Activated CD8-positive, alpha-beta T cell treated with anti-CD3 and anti-CD28 coated beads for 36 hours (primary cell): ENCODE data around the gene NALF2. TPM values are rescaled to one million over a fixed set of nuclear protein-coding genes. Genes with fewer than 3 reads are reported as not detected.

Experiments used
- ATAC-seq: fragments of 200-7000 bp; cut with Tn5 transposase; one replicate; pipeline ENCODE4 v1.10.0; 2021; ENCODE audit warnings: mild to moderate bottlenecking, moderate library complexity
- CTCF ChIA-PET: fragments of 350-600 bp; sonication (Branson Sonifier 250); formaldehyde crosslinking; loops from one replicate; lab custom pipeline; 2021; ENCODE audit warnings: antibody characterized with exemption; lab: Charles Lee
- POLR2A ChIA-PET: fragments of 350-600 bp; sonication (Branson Sonifier 250); formaldehyde crosslinking; loops from one replicate; lab custom pipeline; 2021; ENCODE audit warnings: antibody characterized with exemption; lab: Charles Lee
- DNase-seq: peaks from one replicate; pipeline ENCODE4 v3.0.0-alpha.2; 2020
- H3K27ac Mint-ChIP-seq: one replicate; pipeline ENCODE4 v1.8.0; 2021; ENCODE audit warnings: mild to moderate bottlenecking, mixed read lengths
- H3K27me3 Mint-ChIP-seq: one replicate; pipeline ENCODE4 v1.8.0; 2021; ENCODE audit warnings: mixed read lengths
- H3K36me3 Mint-ChIP-seq: one replicate; pipeline ENCODE4 v1.8.0; 2021; ENCODE audit warnings: low read depth, mixed read lengths
- H3K4me1 Mint-ChIP-seq: one replicate; pipeline ENCODE4 v1.8.0; 2021; ENCODE audit warnings: low read depth, mixed read lengths
- H3K4me3 Mint-ChIP-seq: one replicate; pipeline ENCODE4 v1.8.0; 2021; ENCODE audit warnings: mild to moderate bottlenecking, moderate library complexity, mixed read lengths
- H3K9me3 Mint-ChIP-seq: one replicate; pipeline ENCODE4 v1.8.0; 2021; ENCODE audit warnings: mixed read lengths
- intact Hi-C: fragments of 100-400 bp; cut with micrococcal nuclease; formaldehyde crosslinking; loops from one replicate; pipeline ENCODE4 v1.10.0; 2022
- total RNA-seq, 2 experiments: library from RNA; stranded (reverse); gene quantifications; one replicate each; pipeline ENCODE4 v1.2.3, GENCODE V29; 2021
- TF ChIP-seq, protein P1 (sequence below): fragments of 200-600 bp; IDR thresholded peaks from one replicate; pipeline ENCODE4 v1.8.0; 2022; ENCODE audit warnings: antibody characterized with exemption, mild to moderate bottlenecking

The NALF2 gene
- total RNA-seq, 2 experiments from 2014 or later = 0.13 to 0.18 TPM

- CTCF ChIA-PET = no interaction called here
- no peaks in the 10 kb centered on the region for H3K36me3 Mint-ChIP-seq
- peak; percentile 51 for ATAC-seq
- H3K27ac Mint-ChIP-seq = no peak overlapping the region
- POLR2A ChIA-PET = no interaction called here
- no peaks in the 10 kb centered on the region for H3K9me3 Mint-ChIP-seq
- TF ChIP-seq, protein P1, sequence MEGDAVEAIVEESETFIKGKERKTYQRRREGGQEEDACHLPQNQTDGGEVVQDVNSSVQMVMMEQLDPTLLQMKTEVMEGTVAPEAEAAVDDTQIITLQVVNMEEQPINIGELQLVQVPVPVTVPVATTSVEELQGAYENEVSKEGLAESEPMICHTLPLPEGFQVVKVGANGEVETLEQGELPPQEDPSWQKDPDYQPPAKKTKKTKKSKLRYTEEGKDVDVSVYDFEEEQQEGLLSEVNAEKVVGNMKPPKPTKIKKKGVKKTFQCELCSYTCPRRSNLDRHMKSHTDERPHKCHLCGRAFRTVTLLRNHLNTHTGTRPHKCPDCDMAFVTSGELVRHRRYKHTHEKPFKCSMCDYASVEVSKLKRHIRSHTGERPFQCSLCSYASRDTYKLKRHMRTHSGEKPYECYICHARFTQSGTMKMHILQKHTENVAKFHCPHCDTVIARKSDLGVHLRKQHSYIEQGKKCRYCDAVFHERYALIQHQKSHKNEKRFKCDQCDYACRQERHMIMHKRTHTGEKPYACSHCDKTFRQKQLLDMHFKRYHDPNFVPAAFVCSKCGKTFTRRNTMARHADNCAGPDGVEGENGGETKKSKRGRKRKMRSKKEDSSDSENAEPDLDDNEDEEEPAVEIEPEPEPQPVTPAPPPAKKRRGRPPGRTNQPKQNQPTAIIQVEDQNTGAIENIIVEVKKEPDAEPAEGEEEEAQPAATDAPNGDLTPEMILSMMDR = no peak
- peaks cover 16% of the 10 kb centered on the region for H3K27me3 Mint-ChIP-seq
- intact Hi-C loops = loop anchor here (5.0 kb wide), 1 partner anchor 493 kb away; no protein-coding TSS in a partner anchor
- DNase-seq = peak; percentile 1
- no peak overlapping the region for H3K4me3 Mint-ChIP-seq
- H3K4me1 Mint-ChIP-seq = peaks cover 9% of the 10 kb centered on the region
Observed at GRCh38 chrX:69539437-69539836, 35.3 kb downstream of the NALF2 start.

GRCh38 chrX:69541956-69542355 is 37.8 kb downstream of the NALF2 start:
- ChIA-PET CTCF (no interaction called here), POLR2A (no interaction called here)
- H3K36me3 Mint-ChIP-seq = no peaks in the 10 kb centered on the region
- H3K27ac Mint-ChIP-seq = no peak overlapping the region
- peaks cover 9% of the 10 kb centered on the region for H3K4me1 Mint-ChIP-seq
- H3K9me3 Mint-ChIP-seq = no peaks in the 10 kb centered on the region
- ATAC-seq (no peak), DNase-seq (no peak)
- H3K4me3 Mint-ChIP-seq = no peak overlapping the region
- TF ChIP-seq, protein P1 = no peak
- peaks cover 16% of the 10 kb centered on the region for H3K27me3 Mint-ChIP-seq
- intact Hi-C loops = no loop called here

DNA sequence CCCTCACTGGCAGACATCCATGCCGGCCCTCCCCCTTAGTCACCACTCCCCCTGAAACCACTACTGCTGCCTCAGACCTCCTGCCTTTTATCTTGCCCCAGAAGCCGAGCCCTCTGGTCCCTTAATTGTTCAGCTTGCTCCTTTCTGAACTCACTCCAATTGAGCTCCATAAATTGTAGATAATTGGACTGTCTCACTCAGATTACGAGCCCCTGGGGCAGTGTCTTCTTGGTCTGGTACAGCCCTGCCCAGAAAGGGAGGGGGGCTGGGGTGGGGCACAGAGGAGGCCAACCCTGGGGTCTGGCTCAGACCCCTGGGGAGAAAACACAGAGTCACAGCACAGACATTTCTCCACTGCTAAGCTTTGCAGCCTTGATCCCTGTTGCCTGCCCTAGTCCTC is 39.4 kb downstream of the NALF2 start:
- Mint-ChIP-seq H3K27ac (no peak overlapping the region), H3K36me3 (no peaks in the 10 kb centered on the region), H3K4me1 (peaks cover 9% of the 10 kb centered on the region), H3K4me3 (no peak overlapping the region), H3K27me3 (peaks cover 4% of the 10 kb centered on the region), H3K9me3 (no peaks in the 10 kb centered on the region)
- intact Hi-C loops = no loop called here
- no peak for DNase-seq
- ChIA-PET POLR2A (no interaction called here), CTCF (no interaction called here)
- TF ChIP-seq, protein P1 = no peak
- no peak for ATAC-seq

GRCh38 chrX:69546417-69546816 is 42.3 kb downstream of the NALF2 start:
- H3K4me3 Mint-ChIP-seq = no peak overlapping the region
- ChIA-PET POLR2A (no interaction called here), CTCF (no interaction called here)
- DNase-seq (no peak), ATAC-seq (no peak)
- H3K9me3 Mint-ChIP-seq = no peaks in the 10 kb centered on the region
- H3K27me3 Mint-ChIP-seq = no peaks in the 10 kb centered on the region
- TF ChIP-seq, protein P1 = no peak
- H3K4me1 Mint-ChIP-seq = no peaks in the 10 kb centered on the region
- intact Hi-C loops = no loop called here
- H3K27ac Mint-ChIP-seq = no peak overlapping the region
- H3K36me3 Mint-ChIP-seq = no peaks in the 10 kb centered on the region

DNA sequence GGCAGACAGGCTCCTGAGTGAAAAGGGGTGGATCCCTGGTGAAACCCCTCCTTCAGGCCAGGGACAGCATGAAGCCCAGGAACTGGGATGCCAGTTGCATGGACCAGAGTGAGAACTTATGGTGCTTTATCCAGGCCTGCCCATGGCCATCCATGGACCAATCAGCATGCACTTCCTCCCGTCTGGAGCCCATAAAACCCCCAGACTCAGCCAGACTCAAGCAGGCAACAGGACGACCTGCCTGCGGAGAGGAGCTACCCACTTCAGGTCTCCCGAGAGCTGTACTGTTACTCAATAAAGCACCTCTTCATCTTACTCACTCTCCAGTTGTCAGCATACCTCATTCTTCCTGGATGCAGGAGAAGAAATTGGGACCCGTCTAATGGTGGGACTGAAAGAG is 42.9 kb downstream of the NALF2 start:
- no peaks in the 10 kb centered on the region for H3K36me3 Mint-ChIP-seq
- no peaks in the 10 kb centered on the region for H3K27me3 Mint-ChIP-seq
- POLR2A ChIA-PET = no interaction called here
- TF ChIP-seq, protein P1 = no peak
- H3K27ac Mint-ChIP-seq = no peak overlapping the region
- no peak overlapping the region for H3K4me3 Mint-ChIP-seq
- no peaks in the 10 kb centered on the region for H3K4me1 Mint-ChIP-seq
- CTCF ChIA-PET = no interaction called here
- no peak for ATAC-seq
- no peak for DNase-seq
- intact Hi-C loops = no loop called here
- H3K9me3 Mint-ChIP-seq = no peaks in the 10 kb centered on the region
